NB4 (cell line): ENCODE data around the gene RBM10.

Experiments used
- CTCF ChIP-seq: IDR thresholded peaks from one replicate; pipeline ENCODE4 v1.5.1; 2012; ENCODE audit warnings: low read depth, low read length
- MYC ChIP-seq: IDR thresholded peaks from 2 replicates; pipeline ENCODE4 v1.6.1; 2011; ENCODE audit warnings: low read depth, low read length
- POLR2A ChIP-seq: IDR thresholded peaks from 2 replicates; pipeline ENCODE4 v1.6.1; 2011; ENCODE audit warnings: mild to moderate bottlenecking; ENCODE audit not compliant: insufficient read length; ENCODE audit errors: extremely low read depth
- TF ChIP-seq, protein P1 (sequence below): IDR thresholded peaks from 2 replicates; pipeline ENCODE4 v1.6.1; 2011; ENCODE audit warnings: low read depth, low read length

- TF ChIP-seq POLR2A (no peak), CTCF (no peak), MYC (no peak)
- TF ChIP-seq, protein P1, sequence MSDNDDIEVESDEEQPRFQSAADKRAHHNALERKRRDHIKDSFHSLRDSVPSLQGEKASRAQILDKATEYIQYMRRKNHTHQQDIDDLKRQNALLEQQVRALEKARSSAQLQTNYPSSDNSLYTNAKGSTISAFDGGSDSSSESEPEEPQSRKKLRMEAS = no peak
Observed at GRCh38 chrX:47182106-47182700, 37.2 kb downstream of the RBM10 start.
